Stimulated activated CD4-positive, alpha-beta T cell treated with anti-CD3 and anti-CD28 coated beads, Interleukin-4, amount 100 ng/mL, for 1 hour (primary cell): Measurements from ENCODE around the gene GP1BB.
A peak's percentile ranks its signal among the peaks of the same experiment; 100 is the strongest.
"Not testable (repeated sequence)": the region's sequence is repeated elsewhere in the genome, so short reads cannot be mapped to it uniquely, and the experiment has no call there.

Experiments used
- DNase-seq: peaks from one replicate; pipeline ENCODE4 v3.0.0-alpha.2; 2020

Gene GP1BB

GRCh38 chr22:19723232-19723982 is at the start of gene GP1BB:
Gene GP1BB (plus strand): TSS chr22:19723539. CDS start chr22:19723570, 31 bp downstream.
- DNase-seq, result peak; percentile 38

- no peak for DNase-seq
Observed at GRCh38 chr22:19673660-19674059, 49.7 kb upstream of the GP1BB start.

DNA sequence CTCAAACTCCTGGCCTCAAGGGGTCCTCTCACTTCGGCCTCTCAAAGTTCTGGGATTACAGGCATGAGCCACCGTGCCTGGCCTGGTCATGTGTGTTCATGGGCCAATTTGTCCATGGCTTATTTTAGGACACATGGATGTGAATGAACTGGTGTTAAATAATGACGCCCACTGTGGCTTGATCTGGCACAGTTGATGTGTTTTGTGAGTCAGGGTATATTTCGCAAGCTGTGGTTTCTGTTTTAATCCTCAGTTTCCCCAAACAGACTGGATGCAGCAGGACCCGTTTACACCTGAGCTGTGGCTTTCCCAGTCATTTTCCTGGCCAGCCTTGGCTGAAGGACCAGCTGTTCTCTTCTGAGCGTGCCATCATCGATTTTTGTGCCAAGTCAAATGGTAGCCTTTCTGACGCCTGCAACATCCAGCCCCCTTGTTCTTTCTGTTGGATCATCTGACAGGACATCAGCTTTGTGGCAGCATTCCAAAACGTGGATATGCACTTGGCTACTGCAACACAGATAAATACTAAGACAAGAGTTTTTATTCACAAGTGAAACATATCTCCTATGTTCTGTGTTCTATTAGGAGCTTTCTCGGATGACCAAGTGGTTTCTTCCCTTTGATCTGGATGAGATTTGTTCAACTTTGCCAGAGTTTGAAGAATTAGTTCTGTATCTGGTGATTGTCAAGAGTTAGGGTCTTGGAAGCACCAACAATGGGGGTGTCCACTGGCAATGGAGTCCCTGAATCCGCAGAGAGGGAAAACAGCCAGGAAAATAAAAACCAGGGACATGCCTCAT is 49.0 kb upstream of the GP1BB start:
- no peak for DNase-seq

DNA sequence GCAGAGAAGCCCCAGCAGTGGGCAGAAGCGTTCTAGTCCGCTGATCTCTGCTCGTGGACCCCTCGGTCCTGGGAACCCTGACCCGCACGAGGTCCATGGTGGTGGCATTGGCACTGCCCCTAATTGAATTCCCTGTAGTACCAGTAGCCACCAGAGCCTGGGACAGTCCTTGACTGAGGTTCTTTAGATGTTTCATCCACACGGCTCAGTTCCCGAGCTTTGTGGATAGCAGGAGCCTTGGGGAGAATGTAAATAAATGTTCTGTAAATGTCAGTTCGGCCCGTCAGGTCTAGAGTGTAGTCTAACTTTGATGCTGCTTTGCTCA is 48.4 kb upstream of the GP1BB start:
- DNase-seq, result no peak

- no peak for DNase-seq
Observed at GRCh38 chr22:19675428-19675827, 47.9 kb upstream of the GP1BB start.

DNA sequence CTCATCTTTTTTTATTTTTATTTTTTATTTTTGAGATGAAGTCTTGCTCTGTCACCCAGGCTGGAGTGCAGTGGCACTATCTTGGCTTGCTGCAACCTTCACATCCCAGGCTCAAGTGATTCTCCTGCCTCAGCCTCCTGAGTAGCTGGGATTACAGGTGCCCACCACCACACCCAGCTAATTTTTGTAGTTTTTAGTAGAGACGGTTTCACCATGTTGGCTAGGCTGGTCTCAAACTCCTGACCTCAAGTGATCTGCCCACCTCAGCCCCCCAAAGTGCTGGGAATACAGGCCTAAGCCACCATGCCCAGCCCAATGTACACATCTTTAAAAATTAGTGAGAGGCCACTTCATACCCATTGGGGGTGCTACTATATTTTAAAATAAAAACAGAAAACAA is 46.9 kb upstream of the GP1BB start:
- DNase-seq, result not testable (repeated sequence)

- DNase-seq, result no peak
Observed at GRCh38 chr22:19678949-19679521, 44.3 kb upstream of the GP1BB start.

GRCh38 chr22:19679522-19680101 is 43.7 kb upstream of the GP1BB start:
- peak; percentile 53 for DNase-seq

DNA sequence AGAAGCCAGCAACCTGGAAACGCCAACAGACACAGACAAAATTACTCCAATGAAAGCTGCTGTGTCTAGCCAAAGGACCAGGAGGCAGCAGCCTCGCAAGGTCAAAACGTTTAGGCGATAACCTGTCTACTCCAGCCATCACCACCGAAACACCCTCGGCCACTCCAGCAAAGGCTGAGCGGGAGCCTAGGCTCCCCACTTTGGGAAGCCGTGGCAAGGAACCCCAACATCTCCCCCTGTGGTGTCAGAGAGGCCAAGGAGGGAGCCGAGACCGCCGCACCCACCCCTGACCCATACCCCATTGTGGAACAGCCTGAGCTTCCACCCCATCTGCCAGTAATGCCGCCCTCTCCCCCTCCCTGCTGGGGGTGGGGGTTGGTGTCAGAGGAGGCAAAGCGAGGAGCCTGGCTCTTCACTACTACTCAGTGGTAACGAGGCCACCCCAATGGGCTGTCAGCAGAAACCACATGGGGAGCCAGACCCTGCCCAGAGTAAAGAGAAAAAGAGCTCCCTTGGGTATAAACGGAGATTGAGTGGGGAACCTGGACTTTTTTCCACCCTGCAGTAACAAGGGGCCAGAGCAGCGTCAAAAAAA is 43.0 kb upstream of the GP1BB start:
- DNase-seq, result no peak

DNA sequence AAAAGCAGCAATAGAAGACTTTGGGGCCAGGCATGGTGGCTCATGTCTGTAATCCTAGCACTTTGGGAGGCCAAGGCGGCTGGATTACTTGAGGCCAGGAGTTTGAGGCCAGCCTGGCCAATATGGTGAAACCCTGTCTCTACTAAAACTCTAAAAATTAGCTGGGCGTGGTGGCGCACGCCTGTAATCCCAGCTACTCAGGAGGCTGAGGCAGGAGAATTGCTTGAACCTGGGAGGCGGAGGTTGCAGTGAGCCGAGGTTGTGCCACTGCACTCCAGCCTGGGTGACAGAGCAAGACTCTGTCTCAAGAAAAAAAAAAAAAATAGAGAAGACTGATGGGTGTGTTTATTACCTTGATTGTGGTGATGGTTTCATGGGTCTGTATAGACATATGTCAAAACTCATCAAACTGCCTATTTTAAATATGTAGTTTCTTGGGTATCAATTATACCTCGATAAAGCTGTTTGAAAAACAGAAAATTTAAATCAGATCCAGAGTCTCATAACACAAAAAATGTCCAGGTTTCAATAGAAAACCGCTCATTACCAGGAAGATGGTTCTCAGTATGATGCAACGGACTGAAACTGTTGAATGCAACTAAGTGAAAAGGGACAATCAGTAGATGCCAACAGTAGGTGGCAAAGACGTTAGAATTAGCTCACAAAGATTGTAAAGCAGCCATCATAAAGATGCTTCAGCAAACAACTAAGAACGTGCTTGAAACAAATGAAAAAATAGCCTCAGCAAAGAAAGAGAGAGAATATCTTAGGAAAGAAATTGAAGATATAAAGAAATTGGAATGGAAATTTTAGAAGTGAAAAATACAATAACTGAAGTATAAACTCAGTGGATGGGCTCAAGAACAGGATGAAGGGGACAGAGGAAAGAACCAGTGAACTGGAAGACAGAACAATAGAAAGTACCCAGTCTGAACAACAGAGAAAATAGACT is 42.2 kb upstream of the GP1BB start:
- DNase-seq, result no peak

- no peak for DNase-seq
Observed at GRCh38 chr22:19681863-19682245, 41.5 kb upstream of the GP1BB start.

DNA sequence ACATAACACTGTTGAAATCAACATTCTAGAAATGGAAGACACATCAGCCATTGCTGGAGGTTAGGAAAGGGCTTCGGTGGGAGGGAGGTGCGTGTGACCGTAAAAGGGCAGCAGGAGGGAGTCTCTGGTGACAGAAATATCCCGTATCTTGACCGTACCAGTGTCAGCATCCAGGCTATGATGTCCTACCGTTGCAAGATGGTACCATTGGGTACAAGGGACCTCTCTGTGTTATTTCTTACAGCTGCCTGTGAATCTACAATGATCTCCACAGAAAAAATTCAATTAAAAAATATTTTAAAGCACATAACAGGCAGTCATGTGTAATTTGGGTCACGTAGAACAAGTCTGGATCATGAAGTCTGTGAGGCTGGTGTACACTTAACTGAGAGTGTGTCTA is 36.4 kb upstream of the GP1BB start:
- no peak for DNase-seq

DNA sequence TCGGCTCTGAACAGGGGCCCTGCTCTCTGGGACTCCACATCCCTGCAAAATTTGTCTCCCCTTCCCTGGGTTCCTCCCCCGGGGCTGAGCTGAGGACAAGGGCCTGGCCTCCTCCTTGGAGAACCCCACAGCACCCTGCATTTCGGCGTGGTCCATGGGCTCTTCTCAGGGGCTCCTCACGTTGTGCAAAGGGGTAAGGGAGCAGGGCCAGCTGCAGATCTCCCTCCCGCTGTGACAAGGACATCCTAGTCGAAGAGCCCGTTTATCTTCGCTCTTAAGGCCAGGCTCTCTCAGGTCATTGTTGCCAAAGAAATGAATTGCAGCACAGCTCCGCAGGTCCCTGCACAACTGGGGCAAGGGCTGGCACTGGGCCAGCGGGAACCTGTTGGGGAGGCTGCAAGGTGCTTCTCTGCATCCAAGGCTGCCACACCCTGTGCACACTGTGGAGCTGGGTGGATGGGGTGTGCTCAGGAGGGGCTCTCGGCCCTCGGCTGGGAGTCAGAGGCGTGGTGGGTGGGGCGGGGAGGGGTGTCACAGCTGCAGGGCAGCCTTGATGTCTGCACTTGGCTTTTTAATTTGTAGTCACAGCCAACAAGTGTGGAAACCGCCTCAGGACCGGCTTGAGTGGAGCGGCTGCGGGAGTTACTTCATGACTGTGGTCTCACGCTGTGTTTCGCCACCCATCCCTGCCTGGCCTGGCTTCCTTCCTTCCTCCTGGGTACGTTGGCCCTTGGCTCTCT is 35.6 kb upstream of the GP1BB start:
- DNase-seq, result no peak

DNA sequence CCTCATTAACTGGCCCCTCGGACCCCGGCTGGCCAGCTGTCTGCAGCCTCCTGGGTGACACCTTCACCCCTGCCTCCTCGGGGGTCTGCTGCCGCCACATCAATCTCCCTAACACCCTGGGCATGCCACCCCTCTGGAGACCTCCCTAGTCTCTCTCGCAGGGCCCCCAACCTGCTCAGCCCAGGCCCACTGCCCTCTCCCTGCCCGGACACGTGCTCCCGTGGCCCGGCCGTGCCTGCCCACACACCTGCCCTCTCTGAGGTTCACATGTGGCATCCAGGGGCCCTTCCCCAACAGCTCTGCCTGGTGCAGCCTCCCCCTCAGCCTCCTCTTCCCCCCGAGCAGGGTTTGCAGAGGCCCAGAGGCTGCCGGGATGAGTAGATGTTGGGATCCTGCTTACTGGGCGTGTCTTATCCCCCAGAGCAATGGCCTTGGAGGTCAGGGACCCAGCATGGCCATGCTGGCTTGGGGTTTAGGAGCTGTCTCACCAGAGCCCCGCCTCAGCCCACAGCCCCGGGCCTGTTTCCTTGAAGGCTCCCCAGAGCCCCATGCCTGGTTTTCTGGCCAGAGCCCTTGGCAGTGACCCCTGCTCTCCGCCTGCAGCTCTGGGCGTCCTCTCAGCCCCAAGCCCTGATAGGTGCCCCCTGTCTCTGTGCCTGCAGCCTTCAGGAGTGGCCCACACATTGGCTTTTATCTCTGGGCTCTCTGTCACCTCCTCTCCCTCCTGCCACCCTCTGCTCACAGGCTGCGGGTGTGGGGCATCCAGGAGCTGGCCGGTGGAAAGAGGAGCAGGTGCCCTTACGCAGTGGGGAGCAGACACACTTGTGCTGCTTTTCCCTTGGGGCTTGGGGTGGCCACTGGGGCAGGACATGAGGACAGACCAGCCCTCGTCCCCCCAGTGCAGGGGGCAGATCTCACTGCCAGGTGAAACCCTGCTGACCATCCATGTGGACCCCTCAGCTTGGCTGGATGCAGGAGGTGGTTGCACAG is 34.7 kb upstream of the GP1BB start:
- DNase-seq, result no peak

DNA sequence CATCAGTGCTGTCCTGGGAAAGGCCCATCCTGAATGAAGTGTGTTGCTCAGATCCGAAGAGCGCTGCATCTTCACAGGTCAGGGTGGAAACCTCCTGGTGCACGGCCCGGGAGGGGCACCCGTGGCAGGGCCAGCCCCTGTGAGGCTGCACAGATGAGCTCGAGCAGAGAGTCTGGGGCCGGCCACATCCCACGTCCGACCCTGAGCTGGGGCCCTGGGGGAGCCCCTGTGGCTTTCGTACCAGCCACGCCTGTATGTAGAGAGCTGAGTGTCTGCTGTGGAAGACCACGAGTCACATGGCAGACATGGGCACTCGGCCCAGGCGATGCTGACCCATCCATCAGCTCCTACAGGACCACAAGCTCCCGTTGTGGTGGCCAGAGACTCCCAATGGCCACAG is 33.9 kb upstream of the GP1BB start:
- no peak for DNase-seq

- DNase-seq, result no peak
Observed at GRCh38 chr22:19691007-19691720, 32.2 kb upstream of the GP1BB start.

DNA sequence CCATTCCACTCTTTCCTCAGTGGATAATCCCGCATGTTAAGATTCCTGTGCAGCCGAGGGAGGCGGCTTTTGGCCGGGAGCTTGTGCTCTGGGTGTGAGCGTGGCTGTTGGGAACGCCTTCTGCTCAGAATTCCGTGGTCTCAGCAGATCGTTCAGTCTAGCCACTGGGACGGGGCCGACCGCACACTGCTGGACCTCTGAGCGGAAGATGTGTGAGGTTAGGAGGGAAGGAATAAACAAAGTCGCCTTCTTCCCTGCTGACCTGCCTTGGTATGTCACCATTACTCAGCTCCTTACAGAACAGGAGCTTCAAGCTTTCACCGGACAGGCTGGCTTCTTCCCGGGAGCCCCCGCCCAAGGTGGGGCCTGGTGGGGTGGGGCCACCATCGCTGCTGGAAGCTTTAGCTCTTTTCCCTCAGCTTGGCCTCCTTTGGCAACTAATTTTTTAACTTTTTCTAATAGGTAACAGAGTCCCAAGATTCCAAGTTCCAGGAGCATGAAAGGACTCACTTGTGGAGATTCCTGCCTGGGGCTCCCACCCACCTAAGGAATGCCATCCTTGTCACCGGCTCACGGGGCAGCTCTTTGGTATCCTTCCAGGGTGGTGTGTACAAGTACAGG is 31.5 kb upstream of the GP1BB start:
- DNase-seq, result no peak

DNA sequence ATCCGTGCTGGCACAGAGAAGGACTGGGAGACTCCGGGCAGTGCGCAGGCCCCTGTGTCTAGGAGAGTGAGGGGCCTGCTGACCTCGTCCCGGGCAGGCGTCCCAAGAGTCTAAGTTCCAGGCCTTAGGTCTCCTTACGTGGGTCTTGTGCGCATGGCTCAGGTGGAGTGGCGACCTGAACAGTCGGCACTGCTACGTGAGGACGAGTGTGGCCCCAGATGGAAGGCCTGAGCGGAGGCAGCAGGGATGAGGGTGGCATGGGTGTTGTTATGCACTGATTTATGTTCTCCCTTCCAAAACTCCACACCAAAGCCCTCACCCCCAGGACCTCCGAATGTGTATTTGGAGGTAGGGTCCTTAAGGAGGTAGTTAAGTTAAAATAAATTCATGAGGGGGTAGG is 29.8 kb upstream of the GP1BB start:
- no peak for DNase-seq
